Loucy (cell line): Measurements from ENCODE around the gene EIF4EBP2.

Experiments used
- EZH2phosphoT487 ChIP-seq: fragments of 200-600 bp; IDR thresholded peaks from 2 replicates; pipeline ENCODE4 v1.6.1; 2018; ENCODE audit warnings: antibody characterized with exemption, mild to moderate bottlenecking, moderate library complexity, borderline replicate concordance
- TF ChIP-seq, protein P1 (sequence below): fragments of 200-600 bp; sonication (generic); conservative IDR thresholded peaks from 2 replicates; pipeline ENCODE4 v1.5.1; 2014; ENCODE audit warnings: mild to moderate bottlenecking, antibody characterized with exemption, low read length

- TF ChIP-seq, protein P1, sequence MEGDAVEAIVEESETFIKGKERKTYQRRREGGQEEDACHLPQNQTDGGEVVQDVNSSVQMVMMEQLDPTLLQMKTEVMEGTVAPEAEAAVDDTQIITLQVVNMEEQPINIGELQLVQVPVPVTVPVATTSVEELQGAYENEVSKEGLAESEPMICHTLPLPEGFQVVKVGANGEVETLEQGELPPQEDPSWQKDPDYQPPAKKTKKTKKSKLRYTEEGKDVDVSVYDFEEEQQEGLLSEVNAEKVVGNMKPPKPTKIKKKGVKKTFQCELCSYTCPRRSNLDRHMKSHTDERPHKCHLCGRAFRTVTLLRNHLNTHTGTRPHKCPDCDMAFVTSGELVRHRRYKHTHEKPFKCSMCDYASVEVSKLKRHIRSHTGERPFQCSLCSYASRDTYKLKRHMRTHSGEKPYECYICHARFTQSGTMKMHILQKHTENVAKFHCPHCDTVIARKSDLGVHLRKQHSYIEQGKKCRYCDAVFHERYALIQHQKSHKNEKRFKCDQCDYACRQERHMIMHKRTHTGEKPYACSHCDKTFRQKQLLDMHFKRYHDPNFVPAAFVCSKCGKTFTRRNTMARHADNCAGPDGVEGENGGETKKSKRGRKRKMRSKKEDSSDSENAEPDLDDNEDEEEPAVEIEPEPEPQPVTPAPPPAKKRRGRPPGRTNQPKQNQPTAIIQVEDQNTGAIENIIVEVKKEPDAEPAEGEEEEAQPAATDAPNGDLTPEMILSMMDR = no peak
- TF ChIP-seq EZH2phosphoT487 = no peak
Observed at GRCh38 chr10:70357565-70357964, 46.4 kb upstream of the EIF4EBP2 start.
